GM21786 (cell line): Measurements from ENCODE around the gene COLEC12.

Experiments used
- ATAC-seq: cut with Tn5 transposase; IDR thresholded peaks from one replicate; pipeline ENCODE4 v1.9.1; 2021; ENCODE audit not compliant: unreplicated experiment

The COLEC12 gene

GRCh38 chr18:390741-391478, 109.6 kb downstream of the COLEC12 start:
- ATAC-seq, result no peak

- ATAC-seq, result no peak
These were observed 110.7 kb downstream of the COLEC12 start for GRCh38 chr18:389658-390357.

- no peak for ATAC-seq
These were observed 112.3 kb downstream of the COLEC12 start for GRCh38 chr18:388200-388599.

GRCh38 chr18:386994-387393, 113.5 kb downstream of the COLEC12 start:
- no peak for ATAC-seq

GRCh38 chr18:384897-385296, 115.6 kb downstream of the COLEC12 start:
- no peak for ATAC-seq

- no peak for ATAC-seq
These were observed 117.4 kb downstream of the COLEC12 start for GRCh38 chr18:383135-383534.

- no peak for ATAC-seq
These were observed 118.0 kb downstream of the COLEC12 start for GRCh38 chr18:382423-382984.

GRCh38 chr18:379681-380330, 120.7 kb downstream of the COLEC12 start:
- ATAC-seq, result no peak

- ATAC-seq, result no peak
These were observed 122.4 kb downstream of the COLEC12 start for GRCh38 chr18:378079-378478.

GRCh38 chr18:377088-377487, 123.4 kb downstream of the COLEC12 start:
- ATAC-seq, result no peak

GRCh38 chr18:376311-376710, 124.2 kb downstream of the COLEC12 start:
- no peak for ATAC-seq

GRCh38 chr18:374721-375168, 125.8 kb downstream of the COLEC12 start:
- ATAC-seq, result peak; percentile 89

GRCh38 chr18:373780-374179, 126.7 kb downstream of the COLEC12 start:
- no peak for ATAC-seq

- ATAC-seq, result no peak
These were observed 128.9 kb downstream of the COLEC12 start for GRCh38 chr18:371609-371982.

GRCh38 chr18:370751-371608, 129.5 kb downstream of the COLEC12 start:
- ATAC-seq, result no peak

GRCh38 chr18:369224-370015, 131.1 kb downstream of the COLEC12 start:
- no peak for ATAC-seq

GRCh38 chr18:366466-367061, 133.9 kb downstream of the COLEC12 start:
- no peak for ATAC-seq

GRCh38 chr18:365651-366050, 134.8 kb downstream of the COLEC12 start:
- no peak for ATAC-seq

GRCh38 chr18:364256-364826, 136.2 kb downstream of the COLEC12 start:
- no peak for ATAC-seq
